ENCODE results near the gene GRID2.
A peak's percentile ranks its signal among the peaks of the same experiment; 100 is the strongest.

The GRID2 gene

GRCh38 chr4:93139118-93139517 lies 835.4 kb downstream of the GRID2 start:
- no peak overlapping the region for H3K27ac ChIP-seq
- no peak for TF ChIP-seq ZFX (IDR thresholded peaks at IDR 0.05)
- TF ChIP-seq, protein P1, sequence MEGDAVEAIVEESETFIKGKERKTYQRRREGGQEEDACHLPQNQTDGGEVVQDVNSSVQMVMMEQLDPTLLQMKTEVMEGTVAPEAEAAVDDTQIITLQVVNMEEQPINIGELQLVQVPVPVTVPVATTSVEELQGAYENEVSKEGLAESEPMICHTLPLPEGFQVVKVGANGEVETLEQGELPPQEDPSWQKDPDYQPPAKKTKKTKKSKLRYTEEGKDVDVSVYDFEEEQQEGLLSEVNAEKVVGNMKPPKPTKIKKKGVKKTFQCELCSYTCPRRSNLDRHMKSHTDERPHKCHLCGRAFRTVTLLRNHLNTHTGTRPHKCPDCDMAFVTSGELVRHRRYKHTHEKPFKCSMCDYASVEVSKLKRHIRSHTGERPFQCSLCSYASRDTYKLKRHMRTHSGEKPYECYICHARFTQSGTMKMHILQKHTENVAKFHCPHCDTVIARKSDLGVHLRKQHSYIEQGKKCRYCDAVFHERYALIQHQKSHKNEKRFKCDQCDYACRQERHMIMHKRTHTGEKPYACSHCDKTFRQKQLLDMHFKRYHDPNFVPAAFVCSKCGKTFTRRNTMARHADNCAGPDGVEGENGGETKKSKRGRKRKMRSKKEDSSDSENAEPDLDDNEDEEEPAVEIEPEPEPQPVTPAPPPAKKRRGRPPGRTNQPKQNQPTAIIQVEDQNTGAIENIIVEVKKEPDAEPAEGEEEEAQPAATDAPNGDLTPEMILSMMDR (conservative IDR thresholded peaks at IDR 0.05), result no peak

GRCh38 chr4:93143902-93144301 lies 840.1 kb downstream of the GRID2 start:
- no peak for TF ChIP-seq ZFX (IDR thresholded peaks at IDR 0.05)
- TF ChIP-seq, protein P1 (conservative IDR thresholded peaks at IDR 0.05), result no peak
- no peak overlapping the region for H3K27ac ChIP-seq

DNA sequence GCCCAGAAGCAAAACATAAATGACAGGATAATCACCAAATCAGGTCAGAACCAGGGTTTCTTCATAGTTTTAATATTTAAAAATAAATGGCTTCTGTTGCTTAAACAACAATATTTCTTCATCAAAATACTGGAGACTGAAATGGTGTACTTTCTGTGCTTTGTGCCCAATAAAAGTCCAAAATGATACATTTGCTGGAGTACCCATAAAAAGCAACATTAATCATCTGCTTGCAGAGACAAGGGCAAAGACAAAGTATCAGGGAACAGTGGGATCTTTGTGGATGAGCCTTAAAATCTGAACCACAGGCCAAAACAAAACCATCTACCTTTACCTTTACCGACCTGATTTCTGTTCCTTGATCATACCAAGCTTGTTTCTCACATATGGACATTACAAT lies 840.9 kb downstream of the GRID2 start:
- no peak for TF ChIP-seq ZFX (IDR thresholded peaks at IDR 0.05)
- TF ChIP-seq, protein P1 (conservative IDR thresholded peaks at IDR 0.05), result no peak
- H3K27ac ChIP-seq, result no peak overlapping the region

DNA sequence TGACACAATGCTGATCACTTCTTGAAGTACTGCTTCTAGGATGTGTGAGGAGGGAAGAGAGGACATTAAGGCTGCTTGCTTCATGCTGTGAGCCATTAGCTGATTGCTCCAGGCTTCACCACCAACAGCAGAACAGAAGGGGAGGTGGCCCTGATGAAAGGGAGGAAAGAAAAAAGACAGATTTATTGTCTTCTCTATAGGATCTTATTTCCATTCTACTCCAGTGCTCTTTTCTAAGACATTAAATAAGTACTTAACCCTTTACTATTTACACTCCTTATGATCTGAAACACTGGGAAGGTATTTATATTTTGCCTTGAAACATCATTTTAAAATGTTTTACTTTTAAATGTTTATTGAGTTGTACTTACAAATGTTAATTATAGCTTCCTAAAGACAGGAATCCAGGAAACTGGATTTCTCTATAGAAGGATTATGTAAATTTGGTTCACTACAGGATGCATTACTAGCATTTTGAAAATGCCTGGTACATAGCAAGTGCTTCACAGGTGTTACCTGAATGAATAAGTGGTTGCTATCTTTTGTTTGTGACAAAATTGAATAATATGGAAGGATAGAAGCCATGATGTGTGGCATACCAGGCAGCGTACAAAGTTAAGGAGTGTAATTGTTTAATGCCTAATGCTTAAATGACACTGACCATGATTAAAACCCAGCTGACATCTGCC lies 843.9 kb downstream of the GRID2 start:
- H3K27ac ChIP-seq, result no peak overlapping the region
- TF ChIP-seq, protein P1 (conservative IDR thresholded peaks at IDR 0.05), result no peak
- TF ChIP-seq ZFX (IDR thresholded peaks at IDR 0.05), result no peak

DNA sequence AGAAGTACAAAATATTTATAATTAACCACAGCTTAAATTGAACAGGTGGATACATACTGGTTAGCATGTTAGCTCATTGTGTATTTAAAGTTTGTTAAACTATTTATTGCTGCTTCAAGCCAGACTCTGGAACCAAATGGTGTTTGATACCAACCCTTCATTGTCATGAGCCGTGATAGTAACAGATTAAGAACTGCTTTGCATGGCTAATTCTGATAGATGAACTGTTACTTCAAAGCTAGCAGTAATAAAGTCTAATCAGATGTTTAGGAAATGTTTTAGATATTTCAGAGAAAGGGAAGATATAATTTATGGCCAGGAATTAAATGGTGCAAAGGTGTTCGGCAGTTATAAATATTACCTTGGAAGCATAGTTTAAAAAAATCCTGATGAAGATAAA lies 848.7 kb downstream of the GRID2 start:
- H3K27ac ChIP-seq, result no peak overlapping the region
- TF ChIP-seq, protein P1 (conservative IDR thresholded peaks at IDR 0.05), result no peak

DNA sequence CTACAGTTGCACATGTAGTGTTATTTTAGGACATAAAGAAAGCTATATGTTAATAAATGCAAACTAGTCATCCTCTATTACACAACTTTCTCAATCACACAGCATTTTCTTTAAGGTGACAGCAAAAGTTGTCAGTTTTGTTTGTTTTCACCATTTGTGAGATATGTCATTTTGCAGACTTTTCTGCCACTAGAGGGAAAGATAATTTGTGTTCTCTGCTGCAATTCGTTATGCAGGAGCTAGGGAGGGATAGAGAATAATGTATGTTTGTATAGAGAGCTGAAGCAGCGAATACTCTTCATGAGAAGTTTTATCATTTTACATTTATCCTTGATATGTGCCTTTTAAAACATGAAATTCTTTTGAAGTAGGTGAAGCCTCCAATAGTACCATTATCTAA lies 854.2 kb downstream of the GRID2 start:
- H3K27ac ChIP-seq, result no peak overlapping the region
- TF ChIP-seq, protein P1 (conservative IDR thresholded peaks at IDR 0.05), result peak; percentile 30
- no peak for TF ChIP-seq ZFX (IDR thresholded peaks at IDR 0.05)

- no peak overlapping the region for H3K27ac ChIP-seq
- TF ChIP-seq, protein P1 (conservative IDR thresholded peaks at IDR 0.05), result no peak
- no peak for TF ChIP-seq ZFX (IDR thresholded peaks at IDR 0.05)
Observed at GRCh38 chr4:93168053-93168452, 864.3 kb downstream of the GRID2 start.
